ENCODE data around the gene METTL26. TPM values are rescaled to one million over a fixed set of nuclear protein-coding genes. Genes with fewer than 3 reads are reported as not detected.

METTL26 gene
- total and polyA plus RNA-seq, 4 donors = 26.3 to 69.1 (median 41.4) TPM

- WGBS = 97% methylated on average over 22 of the region's 22 CpGs
- Histone ChIP-seq H3K4me3 (ENCODE audit: low read depth in 1 of 3, low read length in 3 of 3) (no peak overlapping the region), H3K9ac (ENCODE audit: low read depth in 1 of 2, low read length in 2 of 2) (no peak overlapping the region), H3K27ac (ENCODE audit: low read depth in 1 of 2, low read length in 2 of 2) (no peak overlapping the region), H3K27me3 (ENCODE audit: control insufficient read depth in 4 of 4, insufficient read depth in 4 of 4, low read length in 3 of 4) (no peaks in the 10 kb centered on the region), H3K9me3 (ENCODE audit: control insufficient read depth in 4 of 4, low read length in 3 of 4) (no peaks in the 10 kb centered on the region), H3K4me1 (ENCODE audit: control insufficient read depth in 4 of 4, insufficient read depth in 4 of 4, low read length in 3 of 4) (peaks cover 10 to 22% (median 16%) of the 10 kb centered on the region in 4 donors), H3K36me3 (ENCODE audit: control insufficient read depth in 4 of 4, insufficient read depth in 3 of 4, low read depth in 1 of 4, low read length in 3 of 4) (peaks cover 0 to 5% (median 1%) of the 10 kb centered on the region in 4 donors)
- no peak for DNase-seq (ENCODE audit: low spot score)
- TF ChIP-seq ATF3 (IDR thresholded peaks at IDR 0.05) (no peak), FOXA1 (IDR thresholded peaks at IDR 0.05) (no peak), RXRA (IDR thresholded peaks at IDR 0.05) (no peak), SP1 (IDR thresholded peaks at IDR 0.05) (no peak), NR2F2 (IDR thresholded peaks at IDR 0.05) (no peak), YY1 (IDR thresholded peaks at IDR 0.05) (no peak), JUND (IDR thresholded peaks at IDR 0.05) (no peak), REST (IDR thresholded peaks at IDR 0.05) (no peak), RAD21 (IDR thresholded peaks at IDR 0.05) (no peak), GABPA (IDR thresholded peaks at IDR 0.05 in 1 of 2, conservative IDR thresholded peaks at IDR 0.05 in 1 of 2) (no peak), HNF4G (IDR thresholded peaks at IDR 0.05) (no peak), ZBTB33 (IDR thresholded peaks at IDR 0.05) (no peak), HNF4A (conservative IDR thresholded peaks at IDR 0.05) (no peak)
Measured at GRCh38 chr16:657487-657886, 21.4 kb upstream of the METTL26 start.

- TF ChIP-seq GABPA (IDR thresholded peaks at IDR 0.05 in 1 of 2, conservative IDR thresholded peaks at IDR 0.05 in 1 of 2) (no peak), EGR1 (IDR thresholded peaks at IDR 0.05; ENCODE audit: low read depth in 2 of 2) (no peak), TAF1 (conservative IDR thresholded peaks at IDR 0.05) (no peak)
- Histone ChIP-seq H3K27ac (ENCODE audit: low read depth in 1 of 2, low read length in 2 of 2) (no peak overlapping the region), H3K9me3 (ENCODE audit: control insufficient read depth in 4 of 4, low read length in 3 of 4) (no peaks in the 10 kb centered on the region), H3K27me3 (ENCODE audit: control insufficient read depth in 4 of 4, insufficient read depth in 4 of 4, low read length in 3 of 4) (no peaks in the 10 kb centered on the region), H3K36me3 (ENCODE audit: control insufficient read depth in 4 of 4, insufficient read depth in 3 of 4, low read depth in 1 of 4, low read length in 3 of 4) (peaks cover 0 to 5% (median 1%) of the 10 kb centered on the region in 4 donors), H3K4me3 (ENCODE audit: low read depth in 1 of 3, low read length in 3 of 3) (no peak overlapping the region), H3K9ac (ENCODE audit: low read depth in 1 of 2, low read length in 2 of 2) (no peak overlapping the region), H3K4me1 (ENCODE audit: control insufficient read depth in 4 of 4, insufficient read depth in 4 of 4, low read length in 3 of 4) (peaks cover 0 to 17% (median 8%) of the 10 kb centered on the region in 4 donors)
- no peak for DNase-seq (ENCODE audit: low spot score)
- WGBS = 90% methylated on average over 12 of the region's 12 CpGs
Measured at GRCh38 chr16:654034-654433, 17.9 kb upstream of the METTL26 start.
